NCI-H226 (cell line): ENCODE results near the gene ITM2B.

Source experiments
- DNase-seq: peaks from one replicate; pipeline ENCODE4 v3.0.0-alpha.2; 2015

Gene ITM2B

DNA sequence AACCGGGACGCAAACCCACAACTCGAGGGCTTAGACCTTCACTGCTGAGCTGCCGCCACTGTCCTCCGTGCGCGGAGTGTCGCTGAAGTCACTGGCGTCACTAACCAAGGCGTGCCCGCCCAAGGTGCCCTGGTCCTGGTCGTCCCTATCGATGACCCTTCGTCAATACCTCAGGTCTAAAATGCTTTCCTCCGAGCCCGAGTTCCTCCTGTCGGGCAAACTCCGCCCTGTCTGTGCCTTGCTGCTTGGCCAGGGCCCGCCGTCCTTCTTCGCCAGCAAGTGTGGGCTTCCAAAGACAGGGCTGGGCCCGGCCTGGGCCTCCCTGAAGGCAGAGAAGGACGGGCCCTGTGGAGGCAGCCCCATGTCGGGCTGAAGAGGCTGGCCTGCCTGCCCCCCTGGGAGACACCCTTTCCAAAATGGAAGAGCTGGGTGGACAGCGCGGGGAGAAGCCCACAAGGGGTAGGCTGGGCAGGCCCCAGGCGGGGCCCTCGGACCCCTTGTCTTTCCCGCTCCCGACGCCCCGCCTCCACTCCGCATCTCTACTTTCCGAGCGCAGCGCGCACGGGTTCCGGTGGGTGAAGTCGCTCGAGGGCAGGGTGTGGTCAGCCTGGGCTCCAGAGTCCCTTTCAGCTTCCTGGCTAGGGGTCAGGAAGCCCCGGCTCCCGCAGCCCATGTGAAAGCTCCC, 84.0 kb downstream of the ITM2B start:
- DNase-seq: no peak

DNA sequence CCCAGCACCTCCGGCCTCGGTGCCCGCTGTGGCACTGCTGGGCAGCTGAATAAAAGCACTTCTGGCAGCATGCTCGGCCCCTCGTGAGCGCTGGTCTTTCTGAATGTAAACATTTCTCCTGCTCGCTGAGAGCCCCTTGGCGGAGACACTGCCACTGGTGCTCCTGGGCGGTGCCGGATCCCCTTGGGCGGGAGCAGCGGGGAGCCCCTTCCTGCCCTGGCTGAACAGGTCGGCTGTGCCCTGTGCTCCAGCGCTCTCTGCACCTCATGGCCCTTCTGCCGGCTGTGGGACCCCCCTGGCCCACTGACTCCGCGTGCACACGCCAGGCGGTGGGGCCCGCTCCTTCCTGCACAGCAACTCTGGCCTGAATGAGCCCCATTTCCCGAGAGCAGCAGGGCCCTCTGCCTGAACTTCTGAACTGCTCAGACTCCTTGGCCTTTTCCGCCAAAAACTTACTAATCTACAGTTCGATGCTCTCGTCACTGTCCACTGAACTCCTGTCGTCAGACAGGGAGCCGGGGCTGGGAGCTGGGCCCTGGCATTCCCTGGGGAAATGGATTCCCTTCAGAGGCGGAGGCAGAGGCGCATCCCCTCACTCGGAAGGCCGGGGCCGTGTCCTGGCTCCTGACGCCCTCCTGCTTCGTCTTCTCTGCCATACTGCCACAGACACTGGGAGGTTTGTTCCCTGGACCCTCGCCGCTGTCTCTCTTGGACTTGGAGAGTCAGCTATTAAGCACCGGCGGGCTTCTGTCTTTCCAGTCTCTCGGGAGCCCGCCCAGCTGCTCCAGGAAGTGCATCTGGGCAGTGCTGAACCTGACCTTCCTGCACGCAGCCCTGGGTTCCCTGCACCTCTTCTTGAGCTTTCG, 84.7 kb downstream of the ITM2B start:
- no peak for DNase-seq

DNA sequence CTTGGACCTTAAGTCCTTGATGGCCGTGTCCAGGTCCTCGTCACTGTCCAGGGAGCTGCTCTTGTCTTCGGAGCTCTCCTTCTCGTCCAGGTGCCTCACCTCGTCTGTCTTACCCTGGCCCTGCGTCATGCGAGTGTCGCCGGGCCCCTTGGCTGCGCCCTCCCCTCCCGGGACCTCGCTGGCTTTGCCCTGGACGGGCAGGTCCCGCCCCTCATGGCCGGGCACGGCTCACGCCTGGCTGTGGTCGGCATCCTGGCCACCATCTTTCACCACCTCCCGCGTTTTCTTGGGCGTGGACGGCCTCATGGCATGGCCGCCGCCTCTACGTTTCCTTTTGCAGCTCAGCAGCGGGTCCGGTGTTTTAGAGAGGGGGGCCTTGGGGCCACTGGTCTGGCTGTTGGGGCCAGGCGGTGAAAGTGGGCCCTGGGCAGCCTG, 85.4 kb downstream of the ITM2B start:
- DNase-seq: no peak

DNA sequence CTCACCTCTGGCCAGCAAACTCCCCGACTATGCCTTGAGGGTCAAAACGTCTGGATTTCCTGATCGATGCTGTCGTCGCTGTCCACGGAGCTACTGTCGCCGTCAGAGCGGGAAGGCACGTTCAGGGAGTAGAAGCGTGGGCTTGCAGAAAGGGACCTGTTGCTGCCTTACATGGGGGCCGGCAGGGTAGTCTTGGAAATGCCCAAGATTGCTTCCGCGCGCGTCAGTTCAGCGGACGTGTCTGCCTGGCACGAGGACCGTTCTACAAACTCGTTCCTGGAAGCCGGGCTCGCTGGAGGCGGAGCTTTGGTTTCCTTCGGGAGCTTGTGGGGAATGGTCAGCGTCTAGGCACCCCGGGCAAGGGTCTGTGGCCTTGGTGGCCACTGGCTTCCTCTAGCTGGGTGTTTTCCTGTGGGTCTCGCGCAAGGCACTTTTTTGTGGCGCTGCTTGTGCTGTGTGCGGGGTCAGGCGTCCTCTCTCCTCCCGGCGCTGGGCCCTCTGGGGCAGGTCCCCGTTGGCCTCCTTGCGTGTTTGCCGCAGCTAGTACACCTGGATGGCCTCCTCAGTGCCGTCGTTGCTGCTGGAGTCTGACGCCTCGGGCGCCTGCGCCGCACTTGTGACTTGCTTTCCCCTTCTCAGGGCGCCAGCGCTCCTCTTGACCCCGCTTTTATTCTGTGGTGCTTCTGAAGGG, 86.0 kb downstream of the ITM2B start:
- DNase-seq: no peak
